Loucy (cell line): ENCODE measurements around the gene PDE2A.

Experiments
- H2AFZ ChIP-seq: fragments of 200-600 bp; sonication (generic); 2 replicates; pipeline ENCODE4 v1.6.0; 2016; ENCODE audit warnings: antibody characterized with exemption, mild to moderate bottlenecking, low read length, moderate library complexity
- H3F3A ChIP-seq: fragments of 200-600 bp; 2 replicates; pipeline ENCODE4 v1.6.0; 2016; ENCODE audit warnings: antibody characterized with exemption, low read depth, mild to moderate bottlenecking
- H3K27me3 ChIP-seq: fragments of 200-600 bp; sonication (generic); 2 replicates; pipeline ENCODE4 v1.6.1; 2014; ENCODE audit warnings: low read length, mild to moderate bottlenecking; ENCODE audit not compliant: insufficient read depth, poor library complexity, severe bottlenecking
- H3K36me3 ChIP-seq: fragments of 200-600 bp; sonication (generic); 2 replicates; pipeline ENCODE4 v1.6.1; 2016; ENCODE audit warnings: low read length; ENCODE audit not compliant: insufficient read depth
- H3K4me1 ChIP-seq: fragments of 200-600 bp; sonication (generic); 2 replicates; pipeline ENCODE4 v1.5.1; 2014; ENCODE audit warnings: low read length, mild to moderate bottlenecking; ENCODE audit not compliant: insufficient read depth, poor library complexity, severe bottlenecking
- H3K4me2 ChIP-seq: fragments of 200-600 bp; sonication (generic); 2 replicates; pipeline ENCODE4 v1.6.0; 2014; ENCODE audit warnings: antibody characterized with exemption, low read length, low read depth, mild to moderate bottlenecking; ENCODE audit not compliant: poor library complexity, severe bottlenecking
- H3K4me3 ChIP-seq: fragments of 200-600 bp; sonication (generic); 2 replicates; pipeline ENCODE4 v1.5.1; 2014; ENCODE audit warnings: low read length, mild to moderate bottlenecking, mixed read lengths; ENCODE audit not compliant: poor library complexity, severe bottlenecking
- H3K79me2 ChIP-seq: fragments of 200-600 bp; sonication (generic); 2 replicates; pipeline ENCODE4 v1.6.1; 2014; ENCODE audit warnings: low read length; ENCODE audit not compliant: insufficient read depth
- H3K9ac ChIP-seq: fragments of 200-600 bp; sonication (generic); 2 replicates; pipeline ENCODE4 v1.6.0; 2014; ENCODE audit warnings: mild to moderate bottlenecking, low read depth, low read length, moderate library complexity; ENCODE audit not compliant: poor library complexity, severe bottlenecking
- H3K9me2 ChIP-seq: fragments of 200-600 bp; sonication (generic); replicated peaks from 2 replicates; pipeline ENCODE4 v1.6.1; 2016; ENCODE audit warnings: low read depth, low read length, mixed read lengths
- H3K9me3 ChIP-seq: fragments of 200-600 bp; sonication (generic); 2 replicates; pipeline ENCODE4 v1.6.1; 2014; ENCODE audit warnings: mild to moderate bottlenecking, antibody characterized with exemption, low read length, low read depth; ENCODE audit not compliant: insufficient read depth
- H4K20me1 ChIP-seq: fragments of 200-600 bp; sonication (generic); 2 replicates; pipeline ENCODE4 v1.6.0; 2014; ENCODE audit warnings: antibody characterized with exemption, low read length, mild to moderate bottlenecking; ENCODE audit not compliant: insufficient read depth, poor library complexity, severe bottlenecking
- CTCF ChIP-seq: fragments of 200-600 bp; sonication (generic); conservative IDR thresholded peaks from 2 replicates; pipeline ENCODE4 v1.5.1; 2014; ENCODE audit warnings: mild to moderate bottlenecking, antibody characterized with exemption, low read length
- EZH2phosphoT487 ChIP-seq: fragments of 200-600 bp; IDR thresholded peaks from 2 replicates; pipeline ENCODE4 v1.6.1; 2018; ENCODE audit warnings: antibody characterized with exemption, mild to moderate bottlenecking, moderate library complexity, borderline replicate concordance

Gene PDE2A

GRCh38 chr11:72599325-72600117, 74.7 kb downstream of the PDE2A start:
- Histone ChIP-seq H3K27me3 (no peaks in the 10 kb centered on the region), H3K4me3 (no peak overlapping the region), H4K20me1 (no peaks in the 10 kb centered on the region), H2AFZ (no peak overlapping the region), H3K4me1 (no peaks in the 10 kb centered on the region), H3K36me3 (no peaks in the 10 kb centered on the region), H3K9me2 (no peaks in the 10 kb centered on the region), H3K4me2 (no peak overlapping the region), H3K9me3 (no peaks in the 10 kb centered on the region), H3F3A (no peaks in the 10 kb centered on the region), H3K9ac (no peak overlapping the region), H3K79me2 (no peaks in the 10 kb centered on the region)
- no peak for TF ChIP-seq CTCF
- no peak for TF ChIP-seq EZH2phosphoT487

GRCh38 chr11:72598906-72599305, 75.3 kb downstream of the PDE2A start:
- Histone ChIP-seq H3K9me3 (no peaks in the 10 kb centered on the region), H2AFZ (no peak overlapping the region), H3F3A (no peaks in the 10 kb centered on the region), H3K79me2 (no peaks in the 10 kb centered on the region), H3K9ac (no peak overlapping the region), H3K4me1 (no peaks in the 10 kb centered on the region), H3K4me3 (no peak overlapping the region), H3K36me3 (no peaks in the 10 kb centered on the region), H4K20me1 (no peaks in the 10 kb centered on the region), H3K4me2 (no peak overlapping the region), H3K27me3 (no peaks in the 10 kb centered on the region), H3K9me2 (no peaks in the 10 kb centered on the region)
- no peak for TF ChIP-seq EZH2phosphoT487
- TF ChIP-seq CTCF, result peak; percentile 26; the same call in 1 of the 2 replicates

- TF ChIP-seq EZH2phosphoT487 (no peak), CTCF (no peak)
- no peaks in the 10 kb centered on the region for H3K9me2 ChIP-seq
- no peak overlapping the region for H3K9ac ChIP-seq
- H4K20me1 ChIP-seq, result no peaks in the 10 kb centered on the region
- H3K9me3 ChIP-seq, result no peaks in the 10 kb centered on the region
- H3K4me3 ChIP-seq, result no peak overlapping the region
- no peaks in the 10 kb centered on the region for H3K4me1 ChIP-seq
- H2AFZ ChIP-seq, result no peak overlapping the region
- H3K79me2 ChIP-seq, result no peaks in the 10 kb centered on the region
- H3F3A ChIP-seq, result no peaks in the 10 kb centered on the region
- no peaks in the 10 kb centered on the region for H3K36me3 ChIP-seq
- H3K27me3 ChIP-seq, result no peaks in the 10 kb centered on the region
- no peak overlapping the region for H3K4me2 ChIP-seq
Observed at GRCh38 chr11:72598466-72598865, 75.8 kb downstream of the PDE2A start.
